Mesendoderm (in vitro differentiated cells): ENCODE measurements around the gene TMOD1.

ENCODE experiments used
- DNase-seq: peaks from one replicate; pipeline ENCODE4 v3.0.0; 2013
- H2AK5ac ChIP-seq: 2 replicates; pipeline ENCODE4 v1.6.1; 2013; ENCODE audit warnings: low read length, inconsistent platforms
- H2BK120ac ChIP-seq: 2 replicates; pipeline ENCODE4 v1.6.1; 2013; ENCODE audit warnings: low read depth, mild to moderate bottlenecking, low read length, moderate library complexity, mixed read lengths
- H2BK15ac ChIP-seq: replicated peaks from 2 replicates; pipeline ENCODE4 v1.6.1; 2013; ENCODE audit warnings: low read depth, mild to moderate bottlenecking, moderate library complexity
- H2BK5ac ChIP-seq: 2 replicates; pipeline ENCODE4 v1.6.1; 2013; ENCODE audit warnings: low read length, inconsistent platforms
- H3K18ac ChIP-seq: 2 replicates; pipeline ENCODE4 v1.6.1; 2013; ENCODE audit warnings: mild to moderate bottlenecking, low read length, mixed read lengths
- H3K23ac ChIP-seq: one replicate; pipeline ENCODE4 v1.6.1; 2013; ENCODE audit warnings: low read length
- H3K27ac ChIP-seq: 2 replicates; pipeline ENCODE4 v1.5.1; 2013; ENCODE audit warnings: low read depth, mild to moderate bottlenecking, inconsistent platforms, low read length, moderate library complexity
- H3K27me3 ChIP-seq: 2 replicates; pipeline ENCODE4 v1.6.1; 2013; ENCODE audit warnings: low read length, control low read depth, mild to moderate bottlenecking, inconsistent platforms; ENCODE audit not compliant: insufficient read depth, poor library complexity
- H3K36me3 ChIP-seq: 2 replicates; pipeline ENCODE4 v1.6.1; 2013; ENCODE audit warnings: low read length, inconsistent platforms; ENCODE audit not compliant: control insufficient read depth, insufficient read depth
- H3K4ac ChIP-seq: one replicate; pipeline ENCODE4 v1.6.1; 2013; ENCODE audit warnings: low read depth, mild to moderate bottlenecking, low read length, moderate library complexity
- H3K4me1 ChIP-seq: 2 replicates; pipeline ENCODE4 v1.6.1; 2013; ENCODE audit warnings: low read depth, low read length, inconsistent platforms; ENCODE audit not compliant: control insufficient read depth
- H3K4me2 ChIP-seq: 2 replicates; pipeline ENCODE4 v1.6.1; 2013; ENCODE audit warnings: low read length
- H3K4me3 ChIP-seq: 2 replicates; pipeline ENCODE4 v1.5.1; 2013; ENCODE audit warnings: mild to moderate bottlenecking, low read length
- H3K56ac ChIP-seq: one replicate; pipeline ENCODE4 v1.6.1; 2013; ENCODE audit warnings: low read length
- H3K79me1 ChIP-seq: 2 replicates; pipeline ENCODE4 v1.6.1; 2013; ENCODE audit warnings: low read length, inconsistent platforms
- H3K79me2 ChIP-seq: 2 replicates; pipeline ENCODE4 v1.6.1; 2013; ENCODE audit warnings: mild to moderate bottlenecking, low read length; ENCODE audit not compliant: control insufficient read depth, insufficient read depth
- H3K9ac ChIP-seq: 2 replicates; pipeline ENCODE4 v1.6.1; 2013; ENCODE audit warnings: low read length, inconsistent platforms
- H4K5ac ChIP-seq: one replicate; pipeline ENCODE4 v1.6.1; 2013; ENCODE audit warnings: low read length
- H4K8ac ChIP-seq: one replicate; pipeline ENCODE4 v1.6.1; 2013; ENCODE audit warnings: low read depth, mild to moderate bottlenecking, control low read depth, low read length, moderate library complexity
- WGBS: extraction: QIAGEN DNeasy Blood & Tissue Kit; methylation state at CpG from one replicate; pipeline ENCODE4 v1.1.7; 2013; ENCODE audit warnings: low lambda C conversion rate, missing lambda C conversion rate; ENCODE audit not compliant: insufficient coverage; ENCODE audit errors: extremely low coverage; 5-methylcytosine and 5-hydroxymethylcytosine counted together

TMOD1 gene

DNA sequence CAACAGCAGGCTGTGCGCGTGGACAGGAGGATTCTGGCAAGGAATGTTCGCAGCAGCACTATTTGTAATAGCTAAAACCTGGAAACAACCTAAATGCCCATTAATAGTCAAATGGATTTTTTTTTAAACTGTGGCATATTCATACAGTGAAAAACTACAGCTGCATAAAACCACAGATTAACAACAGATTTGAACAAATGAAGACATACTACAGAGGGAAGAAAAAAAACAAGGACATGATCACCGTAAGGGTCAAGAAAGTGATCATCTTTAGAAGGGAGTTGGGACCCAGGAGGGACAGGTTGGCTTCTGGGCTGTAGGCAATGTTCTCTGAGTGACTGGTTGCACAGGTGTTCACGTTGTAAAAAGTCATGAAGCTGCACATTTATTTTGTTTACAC lies 1.2 kb upstream of the TMOD1 start:
- no peak overlapping the region for H3K4me2 ChIP-seq
- H3K79me1 ChIP-seq: no peaks in the 10 kb centered on the region
- H3K27ac ChIP-seq: no peak overlapping the region
- no peak overlapping the region for H3K4me3 ChIP-seq
- no peak overlapping the region for H2BK15ac ChIP-seq
- H4K5ac ChIP-seq: no peak overlapping the region
- H3K9ac ChIP-seq: no peak overlapping the region
- peaks cover 4% of the 10 kb centered on the region for H3K36me3 ChIP-seq
- H3K4me1 ChIP-seq: peaks cover 8% of the 10 kb centered on the region
- H3K56ac ChIP-seq: no peak overlapping the region
- H3K27me3 ChIP-seq: peaks cover 15% of the 10 kb centered on the region
- no CpG with 5 or more reads among the region's 5 CpGs for WGBS
- no peak overlapping the region for H3K23ac ChIP-seq
- H2BK120ac ChIP-seq: no peak overlapping the region
- no peak for DNase-seq
- no peak overlapping the region for H4K8ac ChIP-seq
- H3K79me2 ChIP-seq: no peaks in the 10 kb centered on the region
- H2BK5ac ChIP-seq: no peak overlapping the region
- H3K4ac ChIP-seq: no peak overlapping the region
- no peak overlapping the region for H3K18ac ChIP-seq
- H2AK5ac ChIP-seq: no peak overlapping the region

DNA sequence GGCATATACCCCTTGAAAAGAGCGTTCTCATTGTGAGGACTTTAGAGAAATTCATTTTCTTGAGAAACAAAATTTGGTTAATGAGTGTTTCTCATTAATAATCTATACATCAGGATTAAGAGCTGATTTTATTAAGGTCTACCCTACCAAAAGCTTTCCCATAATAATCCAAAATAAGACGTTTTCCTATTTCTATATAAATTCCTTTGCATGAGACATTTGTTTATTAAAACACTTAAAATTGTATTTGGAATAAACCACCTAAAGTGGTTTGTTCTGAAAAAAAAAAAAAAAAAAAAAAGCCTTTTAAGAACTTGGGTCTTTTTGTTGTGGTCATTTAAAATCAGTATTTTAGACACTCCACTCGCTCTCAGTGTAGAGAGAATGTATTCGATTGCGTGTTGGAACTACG lies 695 bp upstream of the TMOD1 start:
- Histone ChIP-seq H2BK120ac (no peak overlapping the region), H3K56ac (no peak overlapping the region), H4K5ac (no peak overlapping the region), H3K23ac (no peak overlapping the region), H3K4me2 (peak overlapping the region; percentile 70), H3K36me3 (peaks cover 4% of the 10 kb centered on the region), H3K27me3 (peaks cover 15% of the 10 kb centered on the region), H3K9ac (no peak overlapping the region), H3K18ac (no peak overlapping the region), H3K4ac (no peak overlapping the region), H3K79me2 (no peaks in the 10 kb centered on the region), H2BK15ac (no peak overlapping the region), H3K27ac (no peak overlapping the region), H2BK5ac (no peak overlapping the region), H3K4me1 (peaks cover 11% of the 10 kb centered on the region), H3K4me3 (no peak overlapping the region), H3K79me1 (no peaks in the 10 kb centered on the region), H2AK5ac (no peak overlapping the region), H4K8ac (no peak overlapping the region)
- WGBS: no CpG with 5 or more reads among the region's 6 CpGs
- no peak for DNase-seq

DNA sequence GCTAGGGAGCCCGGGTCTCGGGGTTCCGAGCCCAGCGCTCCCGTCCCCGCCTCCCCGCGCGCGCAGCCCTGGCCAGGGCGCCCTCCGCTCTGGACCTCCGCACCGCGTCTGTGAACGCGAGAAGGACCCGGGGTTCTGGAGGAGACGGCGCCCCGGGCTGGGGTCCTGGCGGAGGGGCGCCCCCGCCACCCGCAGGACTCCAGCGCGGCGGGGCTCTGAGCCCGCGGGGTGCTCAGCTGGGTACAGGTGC lies 431 bp downstream of the TMOD1 start:
- Histone ChIP-seq H2BK120ac (no peak overlapping the region), H2BK15ac (no peak overlapping the region), H3K23ac (no peak overlapping the region), H3K4me2 (peak overlapping the region; percentile 42), H4K8ac (no peak overlapping the region), H3K36me3 (no peaks in the 10 kb centered on the region), H3K4me1 (peaks cover 11% of the 10 kb centered on the region), H3K18ac (peak overlapping the region; percentile 93), H3K9ac (peak overlapping the region; percentile 64), H3K4me3 (peak overlapping the region; percentile 68), H3K4ac (no peak overlapping the region), H2AK5ac (no peak overlapping the region), H3K27me3 (peaks cover 15% of the 10 kb centered on the region), H4K5ac (no peak overlapping the region), H2BK5ac (no peak overlapping the region), H3K79me1 (no peaks in the 10 kb centered on the region), H3K79me2 (no peaks in the 10 kb centered on the region), H3K27ac (no peak overlapping the region), H3K56ac (peak overlapping the region; percentile 91)
- DNase-seq: no peak
- no CpG with 5 or more reads among the region's 30 CpGs for WGBS

DNA sequence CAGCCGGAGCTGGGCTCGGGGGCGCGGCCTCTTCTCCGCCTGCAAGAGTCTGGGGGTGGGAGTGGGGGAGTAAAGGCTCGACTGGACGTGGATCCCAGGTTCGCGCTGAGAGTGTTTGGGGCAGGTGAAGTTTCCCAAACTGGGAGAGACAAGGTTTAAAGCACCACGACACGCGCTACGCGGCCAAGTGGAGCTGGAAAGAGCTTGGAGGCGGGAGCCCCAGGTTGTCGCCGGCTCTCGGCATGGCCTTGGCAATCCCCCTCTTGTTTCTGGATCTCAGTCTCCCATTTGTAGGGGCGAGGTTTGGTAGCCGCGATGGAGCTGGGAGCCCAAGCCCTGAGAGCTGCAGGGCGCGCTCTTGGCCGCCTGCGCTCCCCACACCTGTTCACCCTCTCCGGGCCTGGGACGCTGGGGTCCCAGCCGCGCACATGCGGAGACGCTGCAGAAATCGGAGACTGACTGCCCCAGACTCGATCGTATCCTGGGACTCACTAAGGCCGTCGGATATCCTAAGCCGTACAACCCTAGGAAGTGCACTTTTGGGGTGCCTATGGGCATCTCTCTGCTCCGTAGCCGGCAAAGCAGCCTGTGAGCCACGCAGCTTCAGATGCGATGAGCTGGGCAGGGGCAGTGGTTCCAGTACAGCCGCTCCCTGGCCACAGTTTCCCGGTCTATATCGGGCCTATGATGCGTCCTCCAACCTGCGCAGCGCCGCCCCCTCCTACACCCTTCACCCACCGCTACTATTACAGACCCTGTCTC lies 937 bp downstream of the TMOD1 start:
- WGBS: no CpG with 5 or more reads among the region's 49 CpGs
- DNase-seq: peak; percentile 11
- Histone ChIP-seq H4K5ac (no peak overlapping the region), H3K27ac (no peak overlapping the region), H3K4me2 (peak overlapping the region; percentile 42), H3K79me2 (no peaks in the 10 kb centered on the region), H3K4ac (no peak overlapping the region), H3K79me1 (no peaks in the 10 kb centered on the region), H4K8ac (no peak overlapping the region), H3K4me1 (peaks cover 11% of the 10 kb centered on the region), H3K18ac (peak overlapping the region; percentile 93), H2AK5ac (no peak overlapping the region), H2BK120ac (no peak overlapping the region), H3K9ac (peak overlapping the region; percentile 64), H3K23ac (no peak overlapping the region), H3K27me3 (peaks cover 15% of the 10 kb centered on the region), H2BK5ac (peak overlapping the region; percentile 59), H3K4me3 (peak overlapping the region; percentile 68), H2BK15ac (no peak overlapping the region), H3K56ac (peak overlapping the region; percentile 91), H3K36me3 (no peaks in the 10 kb centered on the region)

DNA sequence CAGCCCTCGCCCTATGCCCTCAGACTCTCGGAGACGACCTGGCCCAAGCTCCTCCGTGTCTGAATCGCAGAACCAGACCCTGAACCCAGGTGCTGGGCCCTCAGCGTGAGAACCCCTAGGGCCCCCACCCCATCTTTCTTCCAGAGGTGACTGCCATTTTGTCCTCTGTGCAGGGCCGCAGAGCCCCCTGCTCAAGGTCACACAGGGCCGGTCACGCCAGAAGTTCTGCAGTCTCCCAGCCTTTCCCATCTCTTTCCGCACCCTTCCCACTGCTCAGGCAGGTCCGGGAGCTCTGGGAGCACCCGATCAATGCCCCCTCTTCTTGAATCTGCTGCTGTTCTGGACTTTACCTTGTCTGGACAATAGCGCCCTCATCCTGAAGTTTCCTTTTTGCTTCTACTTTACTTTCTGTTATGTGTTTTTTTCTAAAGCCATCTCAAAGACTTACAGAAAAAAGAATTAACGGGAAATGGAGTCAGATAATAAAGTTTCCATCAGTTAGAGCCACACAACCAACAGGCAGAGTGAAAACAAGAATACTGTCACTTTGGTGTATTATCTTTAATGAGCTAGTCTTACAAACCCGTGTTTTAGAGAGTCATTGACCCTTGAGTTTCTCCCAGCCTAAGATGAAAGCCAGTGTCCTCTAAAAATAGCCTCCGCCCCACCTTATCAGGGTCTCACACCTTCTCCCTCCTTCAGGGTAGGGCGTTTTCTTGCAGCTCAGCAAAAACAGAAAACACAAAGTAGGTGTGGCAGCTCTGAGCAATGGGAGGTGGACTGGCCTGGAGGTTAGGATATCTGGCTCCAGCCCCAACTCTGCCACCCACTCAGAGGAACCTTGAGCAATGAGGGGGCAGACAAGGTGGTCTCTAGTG lies 1.8 kb downstream of the TMOD1 start:
- Histone ChIP-seq H3K4me3 (peak overlapping the region; percentile 68), H4K8ac (no peak overlapping the region), H3K79me2 (no peaks in the 10 kb centered on the region), H3K9ac (peak overlapping the region; percentile 67), H2BK5ac (peak overlapping the region; percentile 97), H2BK120ac (no peak overlapping the region), H3K36me3 (no peaks in the 10 kb centered on the region), H3K23ac (peak overlapping the region; percentile 83), H3K79me1 (no peaks in the 10 kb centered on the region), H3K4ac (no peak overlapping the region), H4K5ac (no peak overlapping the region), H2AK5ac (peak overlapping the region; percentile 99), H3K27me3 (peaks cover 15% of the 10 kb centered on the region), H3K27ac (peak overlapping the region; percentile 72), H3K4me1 (peaks cover 11% of the 10 kb centered on the region), H3K4me2 (peak overlapping the region; percentile 56), H2BK15ac (no peak overlapping the region), H3K56ac (peak overlapping the region; percentile 91), H3K18ac (peak overlapping the region; percentile 1)
- WGBS: no CpG with 5 or more reads among the region's 17 CpGs
- peak; percentile 79 for DNase-seq
